GM21786 (cell line): ENCODE results near the gene CFAP100.

Experiments used
- ATAC-seq: cut with Tn5 transposase; IDR thresholded peaks from one replicate; pipeline ENCODE4 v1.9.1; 2021; ENCODE audit not compliant: unreplicated experiment

The CFAP100 gene

DNA sequence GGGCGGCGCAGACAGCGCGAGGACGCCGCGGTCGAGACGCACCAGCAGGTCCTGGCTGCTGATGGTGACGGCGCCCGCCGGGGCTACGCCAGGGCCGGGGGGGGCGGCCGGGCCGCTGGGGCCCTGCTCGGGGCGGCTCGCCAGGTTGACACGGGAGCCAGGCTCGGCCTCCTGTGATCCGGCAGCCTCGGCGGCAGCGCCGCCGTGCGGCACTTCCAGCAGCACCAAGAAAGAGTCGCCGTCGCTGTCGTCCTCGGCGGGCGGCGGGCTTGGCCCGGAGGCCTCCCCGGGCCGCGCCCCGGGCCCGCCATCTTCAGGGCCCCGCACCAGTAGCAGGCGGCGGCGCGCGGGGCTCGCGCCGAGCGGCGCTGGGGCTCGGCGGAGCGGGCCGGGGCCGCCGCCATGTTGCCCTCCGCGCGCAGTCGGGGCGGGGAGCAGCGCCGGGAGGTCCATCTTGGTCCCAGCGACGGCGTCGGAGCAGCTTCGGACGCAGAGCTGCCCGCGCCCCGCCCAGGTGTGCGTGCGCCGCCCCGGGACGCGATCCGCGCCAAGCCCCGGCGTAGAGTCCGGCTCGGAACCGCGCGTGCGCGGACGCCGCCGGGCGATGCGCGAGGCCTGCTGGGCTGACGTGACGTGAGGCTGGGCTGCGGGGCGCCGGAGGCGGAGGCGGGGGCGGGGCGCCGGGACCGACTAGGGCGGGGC, 80.9 kb downstream of the CFAP100 start, which contains the start of gene ZXDC:
Gene ZXDC, minus strand, starts transcription at position 479 of the 702 bp plus-strand sequence. Its CDS starts 26 bp downstream, at position 453.
- ATAC-seq: peak; percentile 84

DNA sequence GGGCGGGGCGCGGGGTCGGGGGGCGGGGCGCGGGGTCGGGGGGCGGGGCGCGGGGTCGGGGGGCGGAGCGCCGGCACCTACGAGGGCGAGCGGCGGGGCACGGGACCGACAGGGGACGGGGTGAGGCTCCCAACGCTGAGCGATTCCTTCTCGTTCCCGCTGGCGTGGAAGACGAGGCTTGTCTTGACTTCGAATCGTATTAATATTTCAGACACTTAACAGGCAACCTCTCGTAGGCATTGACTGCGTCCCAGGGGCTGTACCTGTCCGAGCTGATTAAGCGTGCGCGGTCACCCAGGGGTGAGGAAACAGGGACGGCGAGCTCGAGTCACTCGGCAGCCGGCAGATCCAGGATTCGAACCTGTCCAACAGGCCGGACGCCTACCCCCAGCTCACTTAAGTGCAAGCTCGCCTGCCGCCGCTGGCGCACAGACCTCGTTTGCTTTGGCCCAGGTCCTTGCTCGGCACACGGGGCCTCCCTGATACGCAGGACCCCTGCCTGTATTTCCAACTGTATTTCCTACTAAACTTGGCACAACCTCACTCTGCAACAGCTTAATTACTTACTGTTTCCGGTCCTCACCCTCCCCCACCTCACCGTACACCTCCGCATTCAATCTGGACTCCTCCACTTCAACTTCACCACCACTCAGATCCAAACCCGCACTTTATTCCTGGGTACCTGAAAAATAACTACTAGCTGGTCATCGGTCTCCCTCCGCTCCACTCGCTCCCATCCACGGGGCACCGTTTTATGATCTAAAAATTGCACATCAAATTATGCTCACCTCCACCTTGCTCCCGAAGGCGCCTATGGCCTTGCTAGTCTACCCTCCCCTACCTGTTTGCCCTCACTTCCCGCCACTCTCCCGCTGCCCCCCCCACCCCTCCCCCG, 81.7 kb downstream of the CFAP100 start:
- ATAC-seq: peak; percentile 18

DNA sequence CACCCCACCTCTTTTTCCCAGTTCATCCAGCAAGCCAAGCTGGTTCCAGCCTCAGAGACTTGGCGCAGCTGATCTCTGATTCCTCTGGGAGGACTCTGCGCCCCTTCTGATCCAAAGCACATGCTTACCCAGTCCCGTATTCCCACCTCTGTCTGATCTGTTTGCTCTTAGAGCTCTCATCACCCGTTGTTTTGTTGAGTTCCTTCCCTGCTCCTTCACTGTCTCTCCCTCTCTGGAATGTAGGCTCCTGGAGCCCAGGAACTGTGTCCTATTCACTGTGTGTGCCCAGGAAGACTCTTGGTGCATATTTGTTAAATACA, 82.3 kb downstream of the CFAP100 start:
- ATAC-seq: no peak

DNA sequence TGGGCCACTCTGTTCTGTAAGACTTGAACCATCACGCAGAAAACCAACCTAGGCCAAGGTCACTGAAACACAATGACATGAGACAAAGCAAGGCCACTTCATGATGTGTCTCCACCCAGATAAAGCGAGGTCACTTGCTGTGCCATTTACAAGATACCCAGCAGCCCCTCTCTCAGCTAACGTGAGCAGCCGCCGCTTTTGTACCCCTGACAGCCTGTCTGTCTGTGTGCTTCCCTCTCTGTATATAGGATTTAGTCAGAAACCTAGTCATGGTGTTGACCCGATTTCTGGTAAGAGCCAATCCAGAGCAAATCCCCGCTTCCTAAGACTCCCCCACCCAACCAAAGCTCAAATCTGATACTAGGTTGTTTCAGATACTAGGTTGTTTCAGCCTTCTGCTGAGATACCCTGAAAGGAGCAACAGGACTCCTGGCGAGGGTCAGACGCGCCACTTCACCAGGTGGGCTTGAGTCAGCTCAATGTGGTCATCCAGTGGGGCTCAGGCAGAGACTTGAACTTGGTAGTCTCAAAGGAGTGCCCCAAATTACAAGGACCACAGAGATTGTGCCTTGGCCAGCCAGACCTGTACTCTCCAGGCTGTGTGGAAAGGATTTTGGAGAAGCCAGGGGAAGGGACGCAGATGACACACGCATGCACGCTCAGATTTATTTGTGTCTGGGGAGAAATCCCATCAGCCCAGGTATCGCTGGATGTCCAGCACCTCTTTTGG, 84.0 kb downstream of the CFAP100 start:
- ATAC-seq: no peak

DNA sequence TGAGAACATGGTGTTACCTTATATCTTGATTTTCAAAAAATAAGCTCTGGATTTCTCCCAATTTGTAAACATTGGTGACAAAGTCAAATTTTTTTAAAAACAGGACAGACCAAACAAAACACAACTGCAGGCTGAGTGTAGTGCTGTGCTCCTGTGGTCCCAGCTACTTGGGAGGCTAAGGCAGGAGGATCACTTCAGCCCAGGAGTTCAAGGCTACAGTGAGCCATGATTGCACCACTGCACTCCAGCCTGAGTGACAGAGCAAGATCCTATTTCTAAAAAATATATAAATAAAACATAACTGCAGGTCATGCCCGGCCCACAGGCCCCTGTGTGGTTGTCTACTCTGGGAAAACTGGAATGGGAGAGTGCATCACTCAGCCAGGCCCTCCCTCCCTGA, 84.9 kb downstream of the CFAP100 start:
- ATAC-seq: no peak

DNA sequence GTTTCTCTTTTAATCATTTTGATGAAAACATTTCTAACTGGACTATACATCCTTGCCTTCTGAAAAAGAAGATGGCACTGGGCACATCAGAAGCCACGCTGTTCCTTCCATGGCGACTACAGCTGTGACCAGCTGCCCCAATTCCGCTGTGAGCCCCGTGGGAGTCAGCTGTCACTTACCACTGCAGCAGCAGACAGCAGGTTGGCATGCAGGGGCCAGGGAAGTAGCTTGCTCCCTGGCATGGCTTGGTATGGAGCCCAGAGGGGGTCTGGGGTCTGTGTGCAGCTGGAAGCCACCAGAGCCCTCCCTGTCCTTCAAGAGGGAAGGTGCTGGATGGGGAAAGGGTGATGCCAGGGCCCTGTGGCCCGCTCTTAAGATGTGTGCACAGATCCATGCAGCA, 85.5 kb downstream of the CFAP100 start:
- ATAC-seq: no peak

DNA sequence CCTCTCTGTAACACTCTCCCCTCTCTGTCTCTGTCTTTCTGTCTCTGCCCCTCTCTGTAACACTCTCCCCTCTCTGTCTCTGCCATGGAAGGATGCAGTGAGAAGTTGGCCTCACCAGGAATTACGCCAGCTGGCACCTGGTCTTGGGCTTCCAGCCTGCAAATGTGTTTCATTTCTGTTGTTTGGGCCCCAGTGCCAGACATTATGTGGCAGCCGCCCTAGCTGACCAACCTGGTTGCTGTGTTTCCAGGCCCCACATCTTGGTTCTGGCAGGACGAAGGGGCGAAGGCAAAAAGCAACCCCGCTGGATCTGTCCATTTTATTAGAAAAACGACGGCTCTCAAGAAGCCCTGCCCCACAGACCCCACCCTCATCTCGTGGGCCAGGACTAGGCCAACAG, 86.2 kb downstream of the CFAP100 start:
- no peak for ATAC-seq

DNA sequence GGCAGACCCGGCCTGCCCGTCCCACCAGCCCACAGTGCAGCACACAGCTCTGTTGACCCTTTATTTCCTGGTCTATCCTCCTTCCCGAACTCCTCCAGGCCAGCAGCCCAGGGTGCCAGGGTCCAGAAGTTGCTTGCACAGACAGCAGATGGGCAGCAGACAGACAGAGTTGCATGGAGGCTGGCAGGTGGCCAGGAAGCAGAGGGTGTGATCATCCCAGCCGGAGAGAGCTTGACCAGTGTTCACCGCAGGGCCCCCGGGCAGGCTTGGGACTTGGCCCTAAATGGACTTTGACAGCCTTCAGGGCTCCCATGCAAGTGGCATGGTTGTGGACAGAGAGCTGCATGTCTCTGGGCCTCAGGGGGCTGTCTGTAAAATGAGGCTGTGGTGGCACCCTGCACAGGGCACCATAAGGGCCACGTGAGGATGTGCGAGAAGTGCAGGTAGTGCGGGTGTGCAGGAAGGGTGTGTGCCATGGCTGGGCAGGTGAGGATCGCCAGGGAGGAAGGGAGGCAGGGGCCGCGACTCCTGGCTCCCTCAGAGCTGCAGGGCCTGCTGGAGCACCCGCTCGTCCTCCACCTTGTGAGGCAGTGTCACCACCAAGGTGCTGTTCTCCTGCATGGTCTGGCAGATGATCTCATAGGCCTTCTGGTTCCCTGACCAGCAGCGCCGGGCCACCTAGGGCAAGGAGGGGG, 87.2 kb downstream of the CFAP100 start:
- no peak for ATAC-seq

DNA sequence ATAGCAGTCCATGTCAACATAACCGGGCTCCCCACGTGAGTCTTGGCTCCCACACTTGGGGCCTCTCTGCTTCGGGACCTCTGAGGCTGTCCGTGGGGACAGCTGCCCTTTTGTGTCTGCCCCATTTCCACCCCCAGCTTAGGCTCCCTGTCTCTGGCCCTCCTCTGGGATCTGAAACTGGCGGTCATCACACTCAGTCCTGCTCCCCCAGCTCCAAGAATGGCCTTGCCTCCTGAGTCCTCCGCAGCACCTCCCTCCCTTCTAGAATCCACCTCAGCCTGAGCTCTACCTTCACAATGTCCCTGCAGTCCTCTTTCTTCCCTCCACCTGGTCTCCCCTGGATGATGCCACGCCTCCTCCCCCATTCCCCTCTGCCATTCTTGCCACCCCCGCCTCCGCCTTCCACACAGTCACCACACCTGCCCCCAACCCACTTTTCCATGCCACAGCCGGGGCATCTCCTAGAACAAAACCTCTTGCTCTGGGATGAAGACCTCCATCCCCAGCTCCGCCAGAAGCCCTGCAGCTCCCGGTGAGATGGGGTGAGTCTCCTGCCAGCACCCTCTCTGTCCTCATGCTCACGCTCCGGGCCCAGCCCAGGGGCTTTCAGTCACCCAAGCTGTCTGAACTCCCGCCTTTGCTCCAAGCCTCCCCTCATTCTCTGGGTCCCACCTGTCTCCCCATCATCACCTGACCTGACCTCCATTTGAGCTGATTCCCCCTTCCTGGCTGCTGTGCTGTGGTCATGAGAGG, 88.0 kb downstream of the CFAP100 start:
- ATAC-seq: no peak

DNA sequence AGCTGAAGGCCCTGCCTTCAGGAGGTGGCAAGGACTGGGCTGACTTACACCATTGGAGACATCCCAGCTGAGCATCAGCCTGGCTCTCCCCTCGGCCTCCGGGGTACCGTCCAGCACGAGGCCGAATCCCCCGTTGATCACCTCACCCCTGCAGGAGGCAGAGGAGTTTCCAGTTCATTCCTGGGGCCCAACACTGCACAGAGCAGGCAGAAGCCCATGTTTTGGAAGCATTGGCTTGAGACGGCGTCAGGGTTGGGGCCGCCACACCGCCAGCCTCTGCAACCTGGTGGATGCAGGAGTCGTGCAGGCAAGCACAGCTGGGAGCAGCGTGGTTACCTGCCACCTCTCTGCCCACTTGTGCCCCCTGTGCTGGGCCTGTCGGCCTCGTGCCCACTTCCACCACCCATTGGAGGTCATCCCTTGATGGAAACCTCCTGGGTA, 88.6 kb downstream of the CFAP100 start:
- ATAC-seq: no peak

DNA sequence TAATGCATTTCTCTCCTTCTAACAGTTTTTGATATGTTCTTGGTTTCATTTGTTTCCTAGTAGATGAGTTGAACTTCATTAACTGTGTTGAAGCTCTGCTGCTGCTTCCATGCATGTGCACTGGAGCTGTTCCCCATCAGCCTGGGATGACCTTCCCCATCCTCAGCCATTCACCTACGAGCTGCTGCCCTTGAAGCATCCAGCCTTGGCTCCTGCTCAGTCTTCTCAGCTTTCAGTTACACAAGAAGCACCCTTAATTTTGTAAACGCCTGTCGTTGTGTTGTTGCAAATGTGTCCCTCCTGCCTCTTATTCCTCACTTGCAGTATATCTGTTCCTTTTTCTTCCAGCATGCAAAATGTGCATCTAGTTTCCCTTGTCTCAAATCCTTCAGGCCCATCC, 89.4 kb downstream of the CFAP100 start:
- no peak for ATAC-seq

DNA sequence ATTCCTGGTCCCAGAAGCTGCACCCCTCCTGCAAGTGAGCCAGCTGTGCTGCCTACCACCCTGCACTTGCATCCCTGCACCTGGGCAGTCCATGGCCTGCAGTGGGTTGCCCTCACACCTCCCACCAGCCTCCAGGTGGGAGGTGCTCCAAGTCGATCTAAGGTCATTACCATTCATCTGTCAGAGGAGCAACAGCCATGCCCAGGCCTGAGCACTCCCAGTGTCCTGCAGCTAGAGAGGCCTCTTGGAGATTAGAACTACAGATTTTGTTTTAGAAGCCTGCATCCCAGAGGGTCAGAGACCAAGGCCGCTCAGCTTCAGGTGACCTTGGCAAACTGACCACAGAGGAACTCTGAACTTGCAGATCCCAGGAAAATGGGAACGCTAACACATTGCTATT, 90.0 kb downstream of the CFAP100 start:
- ATAC-seq: no peak

DNA sequence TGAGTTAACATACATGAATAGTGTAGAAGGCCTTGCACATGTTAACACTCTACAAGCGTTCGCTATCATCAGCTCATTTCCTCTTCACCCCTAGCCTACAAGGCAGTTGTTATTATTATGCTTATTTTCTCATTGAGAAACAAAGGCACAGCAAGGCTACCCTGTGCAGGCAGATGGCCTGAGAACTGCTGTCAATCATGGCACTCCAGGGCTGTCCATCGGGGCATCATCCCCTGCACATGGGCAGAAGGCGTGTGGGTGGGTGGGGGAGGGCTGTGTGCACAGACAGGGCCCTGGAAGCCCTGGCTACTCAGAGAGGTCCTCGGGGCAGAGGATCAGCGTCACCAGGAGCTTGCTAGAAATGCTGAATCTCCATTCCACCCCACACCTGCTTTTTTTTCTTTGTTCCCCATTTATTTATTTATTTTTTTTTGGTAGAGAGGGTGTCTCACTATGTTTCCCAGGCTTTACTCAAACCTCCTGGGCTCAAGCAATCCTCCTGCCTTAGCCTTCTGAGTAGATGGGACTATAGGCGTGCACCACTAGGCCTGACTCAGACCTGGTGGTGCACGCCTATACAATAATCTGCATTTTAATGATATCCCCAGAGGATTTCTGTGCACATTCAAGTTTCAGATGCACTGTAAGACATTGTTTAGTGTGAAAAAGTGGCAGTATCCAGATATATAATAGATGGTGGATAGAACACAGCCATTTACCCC, 90.6 kb downstream of the CFAP100 start:
- no peak for ATAC-seq

DNA sequence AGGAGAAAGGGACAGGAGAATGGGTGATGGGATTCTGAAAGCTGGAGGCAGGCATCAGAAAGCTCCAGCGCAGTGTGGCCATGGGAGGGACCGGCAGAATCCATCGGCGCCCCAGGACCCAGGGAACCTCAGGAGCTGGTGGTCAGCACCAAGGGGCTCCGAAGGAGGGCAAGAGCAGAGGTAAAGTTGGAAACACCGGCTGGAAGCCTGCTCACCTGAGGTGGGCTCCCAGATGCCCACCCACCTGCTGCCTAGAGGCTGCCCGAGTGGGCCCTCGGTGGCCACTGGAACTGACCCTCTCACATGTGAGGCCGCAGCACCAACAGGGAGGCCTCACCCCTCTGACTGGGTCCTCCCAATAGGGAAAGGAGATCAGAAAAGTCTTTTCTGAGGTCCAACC, 91.2 kb downstream of the CFAP100 start:
- no peak for ATAC-seq
